Measurements from ENCODE around the gene POLR2E.

- TF ChIP-seq, protein P1, sequence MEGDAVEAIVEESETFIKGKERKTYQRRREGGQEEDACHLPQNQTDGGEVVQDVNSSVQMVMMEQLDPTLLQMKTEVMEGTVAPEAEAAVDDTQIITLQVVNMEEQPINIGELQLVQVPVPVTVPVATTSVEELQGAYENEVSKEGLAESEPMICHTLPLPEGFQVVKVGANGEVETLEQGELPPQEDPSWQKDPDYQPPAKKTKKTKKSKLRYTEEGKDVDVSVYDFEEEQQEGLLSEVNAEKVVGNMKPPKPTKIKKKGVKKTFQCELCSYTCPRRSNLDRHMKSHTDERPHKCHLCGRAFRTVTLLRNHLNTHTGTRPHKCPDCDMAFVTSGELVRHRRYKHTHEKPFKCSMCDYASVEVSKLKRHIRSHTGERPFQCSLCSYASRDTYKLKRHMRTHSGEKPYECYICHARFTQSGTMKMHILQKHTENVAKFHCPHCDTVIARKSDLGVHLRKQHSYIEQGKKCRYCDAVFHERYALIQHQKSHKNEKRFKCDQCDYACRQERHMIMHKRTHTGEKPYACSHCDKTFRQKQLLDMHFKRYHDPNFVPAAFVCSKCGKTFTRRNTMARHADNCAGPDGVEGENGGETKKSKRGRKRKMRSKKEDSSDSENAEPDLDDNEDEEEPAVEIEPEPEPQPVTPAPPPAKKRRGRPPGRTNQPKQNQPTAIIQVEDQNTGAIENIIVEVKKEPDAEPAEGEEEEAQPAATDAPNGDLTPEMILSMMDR (IDR thresholded peaks at IDR 0.05): no peak
- TF ChIP-seq POLR2A (IDR thresholded peaks at IDR 0.05): no peak
Measured at GRCh38 chr19:1135454-1135853, 40.3 kb upstream of the POLR2E start.

All from body of pancreas (tissue), 4 donors.